Measurements from ENCODE around the gene MTARC1. TPM values are rescaled to one million over a fixed set of nuclear protein-coding genes. Genes with fewer than 3 reads are reported as not detected.

Gene MTARC1
- total RNA-seq, 4 donors from 2014 or later = 76.4 to 291 (median 196) TPM

DNA sequence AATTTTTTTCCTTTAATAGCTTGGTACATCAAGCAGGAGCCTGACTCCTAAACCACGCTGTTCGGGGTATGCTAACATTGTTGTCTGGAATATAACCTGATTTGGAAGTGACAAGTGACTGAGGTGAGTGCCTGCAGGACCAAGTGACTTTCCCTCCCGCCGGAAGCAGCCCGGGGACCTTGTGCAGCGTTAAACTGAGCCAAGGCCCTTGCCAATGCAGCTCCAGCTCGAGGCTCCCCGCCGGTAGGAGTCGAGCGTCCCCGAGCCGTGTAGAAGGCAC lies 716 bp upstream of the MTARC1 start:
- TF ChIP-seq, protein P1, sequence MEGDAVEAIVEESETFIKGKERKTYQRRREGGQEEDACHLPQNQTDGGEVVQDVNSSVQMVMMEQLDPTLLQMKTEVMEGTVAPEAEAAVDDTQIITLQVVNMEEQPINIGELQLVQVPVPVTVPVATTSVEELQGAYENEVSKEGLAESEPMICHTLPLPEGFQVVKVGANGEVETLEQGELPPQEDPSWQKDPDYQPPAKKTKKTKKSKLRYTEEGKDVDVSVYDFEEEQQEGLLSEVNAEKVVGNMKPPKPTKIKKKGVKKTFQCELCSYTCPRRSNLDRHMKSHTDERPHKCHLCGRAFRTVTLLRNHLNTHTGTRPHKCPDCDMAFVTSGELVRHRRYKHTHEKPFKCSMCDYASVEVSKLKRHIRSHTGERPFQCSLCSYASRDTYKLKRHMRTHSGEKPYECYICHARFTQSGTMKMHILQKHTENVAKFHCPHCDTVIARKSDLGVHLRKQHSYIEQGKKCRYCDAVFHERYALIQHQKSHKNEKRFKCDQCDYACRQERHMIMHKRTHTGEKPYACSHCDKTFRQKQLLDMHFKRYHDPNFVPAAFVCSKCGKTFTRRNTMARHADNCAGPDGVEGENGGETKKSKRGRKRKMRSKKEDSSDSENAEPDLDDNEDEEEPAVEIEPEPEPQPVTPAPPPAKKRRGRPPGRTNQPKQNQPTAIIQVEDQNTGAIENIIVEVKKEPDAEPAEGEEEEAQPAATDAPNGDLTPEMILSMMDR (IDR thresholded peaks at IDR 0.05; ENCODE audit: low read depth) = no peak

DNA sequence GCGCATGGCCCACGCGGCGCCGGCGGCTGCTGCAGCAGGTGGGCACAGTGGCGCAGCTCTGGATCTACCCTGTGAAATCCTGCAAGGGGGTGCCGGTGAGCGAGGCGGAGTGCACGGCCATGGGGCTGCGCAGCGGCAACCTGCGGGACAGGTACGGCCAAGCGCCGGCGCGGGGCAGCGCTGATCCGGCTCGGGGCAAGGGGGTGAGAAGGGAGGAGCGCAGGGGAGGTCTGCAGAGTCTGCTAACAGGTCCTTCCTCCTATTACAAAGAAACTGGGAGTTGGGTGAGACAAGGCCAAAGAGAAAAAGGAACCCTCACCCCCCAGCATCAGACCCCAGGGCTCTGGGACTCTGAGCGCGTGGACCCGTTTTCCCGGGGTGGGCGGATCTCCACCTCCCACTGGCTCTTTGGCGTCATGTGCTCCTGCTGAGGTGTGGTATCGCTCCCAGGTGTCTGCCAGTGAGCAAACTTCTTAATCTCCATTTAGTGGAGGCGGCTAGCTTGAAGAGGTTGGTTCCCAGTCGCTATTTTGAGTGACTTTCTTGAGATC lies 431 bp downstream of the MTARC1 start:
- TF ChIP-seq, protein P1 (IDR thresholded peaks at IDR 0.05; ENCODE audit: low read depth) = no peak

- TF ChIP-seq, protein P1 (IDR thresholded peaks at IDR 0.05; ENCODE audit: low read depth) = no peak
These were observed 2.2 kb downstream of the MTARC1 start for GRCh38 chr1:220788900-220789299.

- TF ChIP-seq, protein P1 (IDR thresholded peaks at IDR 0.05; ENCODE audit: low read depth) = no peak
These were observed 2.9 kb downstream of the MTARC1 start for GRCh38 chr1:220789532-220790147.

DNA sequence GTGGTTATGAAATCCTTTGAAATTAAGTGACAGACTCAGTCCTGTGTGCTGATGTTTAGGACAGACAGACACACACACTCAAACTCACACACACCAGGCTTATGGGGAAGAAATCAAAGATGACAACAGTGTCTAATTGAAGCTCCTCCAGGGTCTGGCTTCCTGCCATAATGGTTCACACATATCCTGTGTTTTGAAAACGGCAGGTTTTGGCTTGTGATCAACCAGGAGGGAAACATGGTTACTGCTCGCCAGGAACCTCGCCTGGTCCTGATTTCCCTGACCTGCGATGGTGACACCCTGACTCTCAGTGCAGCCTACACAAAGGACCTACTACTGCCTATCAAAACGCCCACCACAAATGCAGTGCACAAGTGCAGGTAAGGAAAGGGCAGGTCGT lies 4.6 kb downstream of the MTARC1 start:
- TF ChIP-seq, protein P1 (IDR thresholded peaks at IDR 0.05; ENCODE audit: low read depth) = no peak

- TF ChIP-seq, protein P1 (IDR thresholded peaks at IDR 0.05; ENCODE audit: low read depth) = no peak
These were observed 5.2 kb downstream of the MTARC1 start for GRCh38 chr1:220791956-220792355.

DNA sequence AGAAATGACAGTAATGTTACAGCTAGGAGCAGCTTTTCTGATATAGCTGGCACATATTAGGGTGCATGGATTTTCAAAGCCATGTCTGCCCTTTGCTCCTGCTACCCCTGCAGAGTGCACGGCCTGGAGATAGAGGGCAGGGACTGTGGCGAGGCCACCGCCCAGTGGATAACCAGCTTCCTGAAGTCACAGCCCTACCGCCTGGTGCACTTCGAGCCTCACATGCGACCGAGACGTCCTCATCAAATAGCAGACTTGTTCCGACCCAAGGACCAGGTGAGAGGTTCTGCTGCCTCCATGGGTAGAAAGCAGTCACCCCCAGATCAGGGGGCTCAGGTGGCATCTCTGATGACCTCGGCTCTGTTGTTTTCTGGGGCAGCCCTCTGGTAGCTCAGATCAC lies 9.8 kb downstream of the MTARC1 start:
- TF ChIP-seq, protein P1 (IDR thresholded peaks at IDR 0.05; ENCODE audit: low read depth) = no peak

Measured in subcutaneous adipose tissue (tissue), 4 donors.